ENCODE results near the gene G2E3. TPM values are rescaled to one million over a fixed set of nuclear protein-coding genes. Genes with fewer than 3 reads are reported as not detected.
"Not testable (repeated sequence)": the region's sequence is repeated elsewhere in the genome, so short reads cannot be mapped to it uniquely, and the experiment has no call there.

Gene G2E3
- total RNA-seq, 2 donors from 2014 or later = 10.3 to 11.9 TPM

DNA sequence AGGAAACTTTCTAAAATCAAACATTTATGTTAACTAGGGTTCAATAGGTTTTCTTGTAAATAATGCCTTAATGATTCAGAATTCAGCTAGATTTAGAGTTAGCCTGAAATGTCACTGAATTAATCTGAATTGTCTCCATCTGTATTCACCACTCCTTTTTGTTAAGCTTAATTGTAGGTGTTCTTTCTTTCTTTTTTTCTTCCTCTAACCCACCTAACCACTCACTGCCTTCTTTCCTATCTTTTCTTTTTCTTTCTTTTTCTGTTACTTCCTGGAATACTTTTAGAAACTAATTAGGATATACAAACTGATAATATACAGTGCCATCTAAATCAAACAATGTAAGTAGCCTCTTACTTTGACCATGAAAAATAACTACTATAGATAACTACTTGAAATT is 29.9 kb downstream of the G2E3 start:
- no peak for TF ChIP-seq CTCF (IDR thresholded peaks at IDR 0.05)
- DNase-seq (ENCODE audit: low spot score) = no peak
- Histone ChIP-seq H3K27me3 (replicated peaks; ENCODE audit: insufficient read depth) (no peaks in the 10 kb centered on the region), H3K36me3 (peaks cover 4% of the 10 kb centered on the region), H3K4me3 (no peak overlapping the region), H3K4me1 (ENCODE audit: control insufficient read depth in 1 of 2, low read depth in 2 of 2) (no peaks in the 10 kb centered on the region), H3K27ac (no peak overlapping the region), H3K9me3 (no peaks in the 10 kb centered on the region)
- no peak for ATAC-seq (ENCODE audit: insufficient number of reproducible peaks, low FRiP score, low read depth)

- Histone ChIP-seq H3K27ac (no peak overlapping the region), H3K27me3 (replicated peaks; ENCODE audit: insufficient read depth) (no peaks in the 10 kb centered on the region), H3K36me3 (peaks cover 17% of the 10 kb centered on the region), H3K4me1 (ENCODE audit: control insufficient read depth in 1 of 2, low read depth in 2 of 2) (no peaks in the 10 kb centered on the region), H3K9me3 (no peaks in the 10 kb centered on the region), H3K4me3 (no peak overlapping the region)
- TF ChIP-seq CTCF (IDR thresholded peaks at IDR 0.05) = no peak
- no peak for ATAC-seq (ENCODE audit: insufficient number of reproducible peaks, low FRiP score, low read depth)
- DNase-seq (ENCODE audit: low spot score) = no peak
These were observed 38.0 kb downstream of the G2E3 start for GRCh38 chr14:30596935-30597334.

DNA sequence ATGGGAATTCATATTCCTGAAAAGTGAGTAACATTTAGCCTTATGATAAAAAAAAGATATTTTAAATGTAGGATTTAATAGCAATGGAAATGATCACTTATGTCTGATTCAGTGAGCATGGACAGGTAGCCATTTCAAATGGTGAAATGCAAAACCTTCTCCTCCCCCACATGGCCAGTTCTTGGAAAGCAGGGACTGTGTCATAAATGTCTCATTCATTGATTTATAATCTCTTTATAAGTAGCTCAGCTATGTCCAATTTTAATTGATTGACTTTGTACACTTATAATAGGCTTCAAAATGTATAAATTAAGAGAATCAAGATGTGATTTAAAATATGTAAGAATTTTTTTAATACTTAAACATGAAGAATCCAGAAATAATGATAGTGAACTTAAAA is 38.5 kb downstream of the G2E3 start:
- Histone ChIP-seq H3K27ac (no peak overlapping the region), H3K4me1 (ENCODE audit: control insufficient read depth in 1 of 2, low read depth in 2 of 2) (no peaks in the 10 kb centered on the region), H3K9me3 (no peaks in the 10 kb centered on the region), H3K27me3 (replicated peaks; ENCODE audit: insufficient read depth) (no peaks in the 10 kb centered on the region), H3K36me3 (peaks cover 17% of the 10 kb centered on the region), H3K4me3 (no peak overlapping the region)
- TF ChIP-seq CTCF (IDR thresholded peaks at IDR 0.05) = no peak
- no peak for ATAC-seq (ENCODE audit: insufficient number of reproducible peaks, low FRiP score, low read depth)
- no peak for DNase-seq (ENCODE audit: low spot score)

- H3K27ac ChIP-seq = no peak overlapping the region
- no peak overlapping the region for H3K4me3 ChIP-seq
- no peaks in the 10 kb centered on the region for H3K27me3 ChIP-seq (replicated peaks; ENCODE audit: insufficient read depth)
- H3K9me3 ChIP-seq = no peaks in the 10 kb centered on the region
- no peak for TF ChIP-seq CTCF (IDR thresholded peaks at IDR 0.05)
- ATAC-seq (ENCODE audit: insufficient number of reproducible peaks, low FRiP score, low read depth) = no peak
- peaks cover 22% of the 10 kb centered on the region for H3K36me3 ChIP-seq
- H3K4me1 ChIP-seq (ENCODE audit: control insufficient read depth in 1 of 2, low read depth in 2 of 2) = no peaks in the 10 kb centered on the region
- DNase-seq (ENCODE audit: low spot score) = no peak
These were observed 42.3 kb downstream of the G2E3 start for GRCh38 chr14:30600922-30601918.

DNA sequence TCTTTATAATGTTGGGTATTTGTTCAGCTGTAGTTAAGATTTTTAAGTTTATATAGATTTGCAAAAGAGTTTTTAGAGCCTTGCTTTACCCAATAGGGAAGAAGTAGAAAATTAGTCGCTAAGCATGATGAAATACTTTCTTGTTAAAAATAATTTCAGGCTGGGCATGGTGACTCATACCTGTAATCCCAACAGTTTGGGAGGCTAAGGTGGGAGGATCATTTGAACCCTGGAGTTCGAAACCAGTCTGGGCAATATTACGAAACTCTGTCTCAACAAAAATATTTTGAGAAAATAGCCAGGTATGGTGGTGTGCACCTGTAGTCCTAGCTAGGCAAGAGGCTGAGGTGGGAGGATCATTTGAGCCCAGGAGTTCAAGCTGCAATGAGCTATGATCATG is 44.4 kb downstream of the G2E3 start:
- Histone ChIP-seq H3K27ac (no peak overlapping the region), H3K4me1 (ENCODE audit: control insufficient read depth in 1 of 2, low read depth in 2 of 2) (no peaks in the 10 kb centered on the region), H3K4me3 (no peak overlapping the region), H3K27me3 (replicated peaks; ENCODE audit: insufficient read depth) (no peaks in the 10 kb centered on the region), H3K9me3 (no peaks in the 10 kb centered on the region), H3K36me3 (peaks cover 19% of the 10 kb centered on the region)
- no peak for ATAC-seq (ENCODE audit: insufficient number of reproducible peaks, low FRiP score, low read depth)
- no peak for TF ChIP-seq CTCF (IDR thresholded peaks at IDR 0.05)
- DNase-seq (ENCODE audit: low spot score) = no peak

GRCh38 chr14:30604696-30605095 is 45.7 kb downstream of the G2E3 start:
- not testable (repeated sequence) for H3K4me3 ChIP-seq; H3K9me3 ChIP-seq; DNase-seq (ENCODE audit: low spot score); ATAC-seq (ENCODE audit: insufficient number of reproducible peaks, low FRiP score, low read depth); H3K4me1 ChIP-seq (ENCODE audit: control insufficient read depth in 1 of 2, low read depth in 2 of 2); H3K27me3 ChIP-seq (replicated peaks; ENCODE audit: insufficient read depth); H3K27ac ChIP-seq
- peaks cover 11% of the 10 kb centered on the region for H3K36me3 ChIP-seq

Measured in thoracic aorta (tissue), 2 donors.